GM18909 (cell line): ENCODE measurements around the gene JPH3.
"Not testable (repeated sequence)": the region's sequence is repeated elsewhere in the genome, so short reads cannot be mapped to it uniquely, and the experiment has no call there.

Experiments used
- ATAC-seq: cut with Tn5 transposase; IDR thresholded peaks from one replicate; pipeline ENCODE4 v1.9.1; 2021; ENCODE audit warnings: mild to moderate bottlenecking; ENCODE audit not compliant: unreplicated experiment, poor library complexity

The JPH3 gene

DNA sequence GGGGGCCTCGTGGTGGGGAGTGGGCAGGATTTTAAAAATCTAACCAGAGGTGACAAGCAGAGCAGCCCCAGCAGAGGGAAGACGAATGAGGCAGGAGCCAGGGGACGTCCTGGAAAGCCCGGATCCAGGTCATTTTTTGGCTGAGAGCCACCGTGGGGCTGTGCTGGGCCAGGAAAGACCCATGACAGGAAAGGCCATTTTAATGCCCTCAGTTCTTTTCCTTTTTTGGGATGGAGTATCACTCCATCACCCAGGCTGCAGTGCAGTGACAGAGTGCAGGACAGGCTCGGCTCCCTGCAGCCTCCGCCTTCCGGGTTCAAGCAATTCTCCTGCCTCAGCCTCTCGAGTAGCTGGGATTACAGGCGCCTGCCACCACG lies 30.5 kb upstream of the JPH3 start:
- no peak for ATAC-seq

GRCh38 chr16:87572959-87573358 lies 29.3 kb upstream of the JPH3 start:
- no peak for ATAC-seq

GRCh38 chr16:87575027-87575804 lies 27.1 kb upstream of the JPH3 start:
- ATAC-seq: no peak

DNA sequence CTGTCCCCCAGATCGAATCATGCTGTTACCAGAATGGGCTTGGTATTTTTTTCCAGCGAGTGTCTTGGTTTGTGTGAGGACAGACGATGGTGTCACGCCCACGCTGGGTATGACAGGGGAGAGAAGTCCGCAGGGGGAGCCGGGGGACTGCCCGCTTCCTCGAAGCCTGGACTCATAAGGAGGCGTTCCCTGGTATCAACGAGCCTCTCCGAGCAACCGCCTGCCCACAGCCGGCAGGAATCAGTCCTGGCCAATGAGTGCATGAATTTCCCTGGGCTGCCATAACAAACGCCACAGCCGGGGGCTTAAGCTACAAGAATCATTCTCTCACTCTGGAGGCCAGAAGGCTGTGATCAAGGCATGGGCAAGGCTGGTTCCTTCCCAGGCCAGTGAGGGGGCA lies 26.1 kb upstream of the JPH3 start:
- ATAC-seq: no peak

DNA sequence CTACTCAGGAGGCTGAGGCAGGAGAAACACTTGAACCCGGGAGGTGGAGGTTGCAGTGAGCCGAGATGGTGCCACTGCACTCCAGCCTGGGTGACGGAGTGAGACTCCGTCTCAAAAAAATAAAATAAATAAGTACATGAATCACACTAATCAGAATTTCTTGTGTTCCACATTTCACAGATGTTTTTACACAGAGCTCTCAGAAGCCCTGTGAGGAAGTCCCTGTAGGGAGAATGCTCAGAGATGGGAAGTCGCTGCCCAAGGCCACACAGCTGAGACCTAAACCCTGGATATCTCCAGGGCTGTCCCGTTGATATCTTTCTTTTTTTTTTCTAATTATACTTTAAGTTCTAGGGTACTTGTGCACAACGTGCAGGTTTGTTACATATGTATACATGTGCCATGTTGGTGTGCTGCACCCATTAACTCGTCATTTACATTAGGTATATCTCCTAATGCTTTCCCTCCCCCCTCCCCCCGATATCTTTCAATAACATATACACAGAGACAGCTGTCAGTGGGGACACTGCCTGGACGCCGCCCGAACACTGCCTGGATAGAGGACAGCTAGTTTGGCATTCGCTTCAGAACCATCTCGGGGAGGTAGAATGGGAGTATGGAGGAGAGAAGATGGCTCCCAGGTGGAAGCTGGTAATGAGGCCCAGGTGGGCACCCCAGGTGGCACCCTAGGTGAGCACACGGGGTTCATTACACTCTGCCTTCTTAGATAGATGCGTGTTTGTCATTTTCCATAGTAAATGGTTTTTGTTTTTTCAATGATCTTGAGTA lies 24.0 kb upstream of the JPH3 start:
- not testable (repeated sequence) for ATAC-seq

DNA sequence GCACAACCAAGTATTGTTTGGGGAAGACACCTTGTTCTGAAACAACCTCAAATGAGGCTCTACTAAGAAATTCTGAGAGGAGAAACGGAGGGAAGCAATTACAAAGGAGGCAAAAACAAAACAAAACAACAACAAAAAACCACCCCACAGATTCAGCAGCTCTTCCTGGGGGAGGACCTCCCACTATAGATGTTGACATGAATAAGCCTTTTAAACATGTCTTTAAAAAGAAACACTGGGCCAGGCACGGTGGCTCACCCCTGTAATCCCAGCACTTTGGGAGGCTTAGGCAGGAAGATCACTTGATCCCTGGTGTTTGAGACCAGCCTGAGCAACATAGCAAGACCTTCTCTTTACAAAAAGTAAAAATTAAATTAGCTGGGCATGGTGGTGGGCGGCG lies 22.6 kb upstream of the JPH3 start:
- no peak for ATAC-seq

- ATAC-seq: no peak
These were observed 21.4 kb upstream of the JPH3 start for GRCh38 chr16:87580855-87581261.

DNA sequence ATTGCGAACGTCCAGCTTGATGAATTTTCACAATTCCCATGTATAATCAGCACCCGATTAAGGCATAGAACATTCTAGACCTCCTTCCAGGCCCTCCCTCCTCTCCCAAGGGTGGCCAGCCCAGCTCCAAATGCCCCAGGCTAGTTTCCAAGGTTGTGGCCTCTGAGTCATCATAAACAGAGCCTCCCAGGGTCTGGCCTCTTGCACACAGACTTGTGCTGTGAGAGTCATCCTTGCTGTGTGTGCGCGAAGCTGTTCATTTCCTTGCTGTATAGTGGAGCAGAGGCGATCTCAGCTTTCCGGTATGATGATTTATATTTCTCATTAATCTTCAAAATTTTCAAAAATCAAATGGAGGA lies 20.5 kb upstream of the JPH3 start:
- no peak for ATAC-seq

GRCh38 chr16:87582216-87582965 lies 19.9 kb upstream of the JPH3 start:
- no peak for ATAC-seq

DNA sequence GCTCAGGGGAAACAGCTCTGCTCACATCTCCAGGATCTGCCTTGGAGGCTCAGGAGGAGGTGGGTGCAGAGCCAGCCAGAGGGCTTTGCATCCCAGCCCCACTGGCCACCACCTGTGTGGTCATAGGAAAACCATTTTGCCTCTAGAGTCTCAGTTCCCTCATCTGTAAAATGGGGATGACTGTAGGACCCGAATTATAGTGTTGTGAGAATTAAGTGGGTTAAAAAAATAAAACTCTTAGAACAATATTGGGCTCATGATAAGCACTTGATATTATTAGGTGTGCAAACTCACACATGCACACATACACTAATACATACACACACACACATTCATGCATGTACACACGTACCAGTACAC lies 19.4 kb upstream of the JPH3 start:
- ATAC-seq: no peak

GRCh38 chr16:87583453-87584131 lies 18.7 kb upstream of the JPH3 start:
- no peak for ATAC-seq

GRCh38 chr16:87584271-87584670 lies 18.0 kb upstream of the JPH3 start:
- no peak for ATAC-seq

- no peak for ATAC-seq
These were observed 17.3 kb upstream of the JPH3 start for GRCh38 chr16:87584975-87585374.

DNA sequence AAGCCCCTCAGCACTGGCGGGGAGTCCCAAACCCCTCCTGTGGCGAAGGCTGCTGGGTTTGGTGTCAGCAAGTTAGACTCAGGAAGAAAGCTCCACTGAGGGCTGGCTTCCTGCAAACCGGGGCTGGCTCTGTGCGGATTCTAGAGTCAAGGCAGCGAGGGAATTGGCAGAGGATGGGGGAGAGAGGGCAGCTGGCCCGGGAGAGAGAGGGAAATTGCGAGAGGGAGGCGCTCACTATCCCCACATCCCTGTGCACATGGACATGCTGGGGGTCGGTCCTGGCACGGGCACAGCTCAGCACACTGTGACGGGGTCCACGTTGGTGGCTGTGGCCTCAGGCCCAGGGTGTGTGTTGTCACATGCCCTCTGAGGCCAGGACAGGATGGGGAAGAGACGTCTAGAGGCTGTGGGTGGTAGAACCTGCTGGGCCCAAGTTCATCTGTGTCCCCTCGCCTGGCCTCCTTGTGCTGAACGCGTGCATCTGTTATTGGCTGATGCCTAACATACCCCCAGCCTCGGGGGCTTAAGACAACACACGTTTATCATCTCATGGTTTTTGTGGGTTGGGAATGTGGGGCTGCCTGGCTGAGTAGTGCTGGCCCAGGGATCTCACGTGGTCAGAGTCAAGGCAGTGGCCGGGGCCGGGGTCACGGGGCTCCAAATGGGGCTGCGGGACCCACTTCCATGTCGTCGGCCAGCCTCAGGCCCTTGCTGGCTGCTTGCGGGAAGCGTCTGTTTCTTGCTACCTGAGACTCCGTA lies 16.7 kb upstream of the JPH3 start:
- ATAC-seq: no peak

GRCh38 chr16:87586201-87586782 lies 16.0 kb upstream of the JPH3 start:
- ATAC-seq: no peak

DNA sequence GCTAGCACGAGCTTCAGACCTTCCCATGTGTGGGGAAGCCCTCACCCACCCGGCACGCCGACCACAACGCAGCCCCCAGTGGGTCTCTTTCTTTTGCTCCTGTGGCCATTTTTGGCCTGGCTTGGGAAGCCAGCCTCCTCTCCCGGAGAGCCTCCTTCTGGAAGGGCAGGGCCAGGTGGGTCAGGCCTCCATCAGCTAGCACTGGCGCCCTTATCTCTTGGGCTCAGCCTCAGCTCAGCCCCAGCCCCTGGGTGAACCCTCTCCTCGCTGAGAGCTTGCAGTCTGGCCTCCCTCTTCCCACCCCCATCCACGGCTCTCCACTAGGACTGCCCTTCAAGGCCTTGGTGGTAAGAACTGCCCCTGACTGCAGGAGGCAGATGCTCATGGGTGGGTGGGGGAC lies 14.7 kb upstream of the JPH3 start:
- ATAC-seq: no peak

DNA sequence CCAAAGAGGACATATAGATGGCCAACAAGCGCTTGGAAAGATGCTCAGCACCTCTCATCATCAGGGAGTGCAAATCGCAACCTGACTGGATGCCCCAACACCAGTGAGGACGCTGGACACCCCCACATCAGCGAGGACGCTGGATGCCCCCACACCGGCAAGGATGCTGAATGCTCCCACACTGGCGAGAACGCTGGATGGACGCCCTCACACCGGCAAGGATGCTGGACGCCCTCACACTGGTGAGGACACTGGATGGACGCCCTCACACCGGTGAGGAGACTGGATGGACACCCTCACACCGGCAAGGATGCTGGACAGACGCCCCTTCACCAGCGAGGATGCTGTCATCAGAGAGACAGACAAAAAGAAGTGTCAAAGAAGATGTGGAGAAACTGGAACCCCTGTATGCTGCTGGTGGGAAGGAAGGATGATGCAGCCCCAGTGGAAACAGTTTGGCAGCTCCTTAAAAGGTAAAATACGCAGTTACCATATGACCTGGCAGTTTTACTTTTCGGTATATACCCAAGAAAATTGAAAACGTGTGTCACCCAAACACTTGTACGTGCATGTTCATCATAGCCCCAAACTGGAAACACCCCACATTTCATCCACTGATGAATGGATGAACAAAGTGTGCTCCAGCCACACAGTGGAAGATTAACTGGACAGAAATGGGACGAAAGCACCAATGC lies 10.1 kb upstream of the JPH3 start:
- no peak for ATAC-seq

DNA sequence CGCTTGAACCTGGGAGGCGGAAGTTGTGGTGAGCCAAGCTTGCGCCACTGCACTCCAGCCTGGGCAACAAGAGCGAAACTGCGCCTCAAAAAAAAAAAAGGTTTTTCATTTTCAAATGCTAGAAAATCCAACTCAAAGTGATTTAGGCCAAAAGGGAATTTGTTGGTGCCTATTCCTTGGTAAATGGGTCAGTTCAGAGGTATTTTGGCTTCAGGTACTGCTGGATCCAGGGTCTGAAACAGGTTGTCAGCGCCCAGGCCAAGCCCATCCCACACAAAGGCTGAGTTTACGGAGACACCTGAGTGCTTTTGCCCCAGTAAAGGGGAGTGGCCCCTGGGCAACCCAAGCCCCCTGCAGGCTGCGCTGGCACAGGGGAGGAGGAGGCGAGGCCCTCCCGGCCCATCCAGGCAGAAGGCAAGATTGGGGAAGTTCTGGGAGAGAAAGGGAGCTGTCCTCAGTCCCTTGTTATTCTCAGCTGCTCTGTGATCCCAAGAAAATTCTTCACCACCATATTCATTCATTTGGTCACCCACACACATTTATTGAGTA lies 8.5 kb upstream of the JPH3 start:
- ATAC-seq: no peak

DNA sequence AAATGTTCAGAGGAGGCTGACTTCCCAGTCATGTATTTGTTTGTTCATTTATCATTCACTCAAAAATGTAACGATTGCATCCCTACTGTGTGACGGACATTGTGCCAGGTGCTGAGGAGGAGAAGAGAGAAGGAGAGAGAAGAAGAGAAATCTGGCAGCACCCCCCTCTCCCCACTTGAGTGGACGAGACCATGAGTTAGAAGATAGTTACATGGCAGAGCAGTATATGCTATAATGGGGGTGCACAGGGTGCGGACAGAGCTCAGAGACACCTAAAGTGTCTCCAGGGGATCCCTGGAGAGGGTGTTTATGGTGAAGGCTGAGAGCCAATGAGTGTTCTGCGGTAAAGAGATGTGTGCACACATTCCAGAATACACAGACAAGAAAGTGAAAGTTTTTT lies 6.6 kb upstream of the JPH3 start:
- ATAC-seq: no peak
